ENCODE results near the gene H1-8. TPM values are rescaled to one million over a fixed set of nuclear protein-coding genes. Genes with fewer than 3 reads are reported as not detected.

H1-8 gene
- total and polyA plus RNA-seq, 9 of the 15 experiments (the other 6 are each of a cell fraction or from before 2014, with no cell fraction given) = not detected

DNA sequence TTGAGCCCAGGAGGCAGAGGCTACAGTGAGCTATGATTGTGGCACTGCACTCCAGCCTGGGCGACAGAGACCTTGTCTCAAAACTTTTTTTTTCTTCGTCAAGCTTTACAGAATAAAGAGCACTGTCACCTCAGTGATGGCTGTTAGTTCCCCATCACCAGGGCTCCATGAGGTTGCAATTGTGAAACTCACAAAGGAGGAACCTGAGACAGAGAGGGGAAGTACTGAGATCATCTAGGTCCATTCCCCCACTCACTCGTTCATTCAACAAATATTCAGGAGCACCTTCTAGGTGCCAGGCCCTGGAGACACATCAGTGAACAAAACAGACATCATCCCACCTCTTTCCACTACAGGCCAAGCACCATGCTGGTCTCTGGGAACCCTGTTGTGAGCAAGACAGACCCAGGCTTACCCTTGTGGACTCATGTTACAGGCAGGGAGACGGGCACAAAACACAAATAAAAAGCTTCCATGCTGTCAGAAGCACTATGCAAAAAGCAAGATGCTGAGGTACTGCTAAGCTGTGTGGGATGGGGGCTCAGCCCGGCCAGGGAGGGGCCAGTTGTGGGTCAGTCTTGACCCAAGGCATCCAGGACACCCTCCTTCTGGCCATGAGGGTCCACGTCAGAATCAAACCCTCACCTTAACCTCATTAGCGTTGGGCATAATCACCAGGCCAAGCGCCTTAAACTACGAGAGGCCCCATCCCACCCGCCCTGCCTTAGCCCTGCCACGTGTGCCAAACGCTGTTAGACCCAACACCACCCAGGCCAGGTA, 16.7 kb upstream of the H1-8 start:
- no peaks in the 10 kb centered on the region for H3K79me2 ChIP-seq (ENCODE audit: control insufficient read depth, insufficient read depth, low read length)
- FAIRE-seq (no peak), DNase-seq (ENCODE audit: extremely low read depth in 1 of 4, low spot score in 3 of 4) (no peak), ATAC-seq (no peak)
- H3K4me2 ChIP-seq (ENCODE audit: insufficient read depth, low read length) = no peak overlapping the region
- H3K4me3 ChIP-seq = no peak overlapping the region
- H3K9me1 ChIP-seq (ENCODE audit: control insufficient read depth, insufficient read depth, low read length) = no peaks in the 10 kb centered on the region
- peaks cover 0 to 4% of the 10 kb centered on the region in 2 experiments; a peak in 1 of 5 replicates for H3K4me1 ChIP-seq (replicated peaks in 1 of 2; ENCODE audit: control insufficient read depth in 2 of 2, insufficient read depth in 2 of 2, low read length in 2 of 2)
- no peaks in the 10 kb centered on the region for H4K20me1 ChIP-seq (replicated peaks; ENCODE audit: control insufficient read depth, insufficient read depth, low read length)
- no peaks in the 10 kb centered on the region for H3K9me3 ChIP-seq (replicated peaks; ENCODE audit: control insufficient read depth, insufficient read depth, low read depth, low read length)
- H3K9ac ChIP-seq (ENCODE audit: insufficient read depth in 1 of 2, low read depth in 2 of 2, low read length in 2 of 2) = no peak overlapping the region
- intact Hi-C loops (cut with micrococcal nuclease) (no loop called here), in situ Hi-C loops (cut with MboI) (no loop called here)
- peaks cover 2 to 35% of the 10 kb centered on the region in 2 experiments; a peak in 2 of 5 replicates for H3K27me3 ChIP-seq (ENCODE audit: control insufficient read depth in 2 of 2, insufficient read depth in 2 of 2, low read length in 2 of 2)
- no TSS peak for BruUV-seq (replicated peaks)
- POLR2A ChIA-PET = interaction anchor here (0.7 kb wide), 1 partner anchor 8 kb away, joined by 3 read pairs; no protein-coding TSS in a partner anchor
- H2AFZ ChIP-seq (ENCODE audit: low read depth, low read length) = no peak overlapping the region
- WGBS (ENCODE audit: insufficient coverage, low coverage, missing lambda C conversion rate) = 13% methylated on average over 8 of the region's 12 CpGs
- H3K27ac ChIP-seq (ENCODE audit: extremely low read depth, low read depth, low read length) = no peak overlapping the region
- CTCF ChIA-PET (ENCODE audit: low intra/inter-chr PET ratio) = no interaction called here
- TF ChIP-seq ZBTB11 (CRISPR knock-in tag; IDR thresholded peaks at IDR 0.05) (no peak), SPI1 (IDR thresholded peaks at IDR 0.05; ENCODE audit: borderline replicate concordance, low read depth, low read length) (peak; percentile 2; the same call in 1 of the 2 replicates)
- H3K36me3 ChIP-seq (ENCODE audit: control insufficient read depth, insufficient read depth, low read length) = no peaks in the 10 kb centered on the region
